Erythroblast (primary cell): Measurements from ENCODE around the gene RMI2.

Experiments
- GATA1 ChIP-seq: IDR thresholded peaks from 2 replicates; pipeline ENCODE4 v1.6.1; 2011; ENCODE audit warnings: low read depth, mild to moderate bottlenecking, control low read depth, low read length, moderate library complexity
- POLR2A ChIP-seq: IDR thresholded peaks from 2 replicates; pipeline ENCODE4 v1.6.1; 2011; ENCODE audit warnings: mild to moderate bottlenecking, low read length

GRCh38 chr16:11318817-11319216 is 26.4 kb upstream of the RMI2 start:
- TF ChIP-seq POLR2A (no peak), GATA1 (no peak)
